Measurements from ENCODE around the gene PHKB. TPM values are rescaled to one million over a fixed set of nuclear protein-coding genes. Genes with fewer than 3 reads are reported as not detected.

The PHKB gene
- total RNA-seq, 1 experiment from 2014 or later: 38.8 TPM

- no peaks in the 10 kb centered on the region for H3K4me1 ChIP-seq (ENCODE audit: insufficient read depth, low read length)
- H2AK5ac ChIP-seq (ENCODE audit: insufficient read length, low read length): no peak overlapping the region
- Mint-ChIP-seq H3K36me3 (ENCODE audit: insufficient read depth in 1 of 3, low read depth in 3 of 3) (peaks cover 0 to 13% (median 11%) of the 10 kb centered on the region in 3 experiments; a peak in 6 of 7 replicates), H3K4me3 (no peak overlapping the region), H3K27ac (no peak overlapping the region; a peak in 1 of 7 replicates), H3K27me3 (ENCODE audit: low read depth) (no peaks in the 10 kb centered on the region), H3K9me3 (no peaks in the 10 kb centered on the region), H3K4me1 (peaks cover 0 to 2% of the 10 kb centered on the region in 2 experiments; a peak in 1 of 4 replicates)
- H3K4me2 ChIP-seq (ENCODE audit: insufficient read depth, insufficient read length, low read length): no peak overlapping the region
- H3T11ph ChIP-seq (ENCODE audit: low read length): no peak overlapping the region
- TF ChIP-seq CTCF (conservative IDR thresholded peaks at IDR 0.05): no peak
- no peak overlapping the region for H2BK12ac ChIP-seq (ENCODE audit: insufficient read length, low read depth, low read length)
- DNase-seq: no peak
- H3K9ac ChIP-seq (ENCODE audit: extremely low read depth, insufficient read length, low read length): no peak overlapping the region
- H2BK120ac ChIP-seq (ENCODE audit: low read depth, low read length, poor library complexity, severe bottlenecking): no peak overlapping the region
- no peak overlapping the region for H4K91ac ChIP-seq (ENCODE audit: insufficient read length, low read depth, low read length)
- no peak overlapping the region for H3K14ac ChIP-seq (ENCODE audit: insufficient read depth, low read length)
- H3K27ac ChIP-seq (ENCODE audit: insufficient read length, low read depth, low read length): no peak overlapping the region
- no CpG with 5 or more reads among the region's 2 CpGs for WGBS (ENCODE audit: extremely low coverage, insufficient read length, low lambda C conversion rate)
- H4K20me1 ChIP-seq (ENCODE audit: control insufficient read depth, insufficient read depth, insufficient read length): no peaks in the 10 kb centered on the region
- H3K23me2 ChIP-seq (ENCODE audit: insufficient read length, low read depth, low read length, poor library complexity, severe bottlenecking): no peaks in the 10 kb centered on the region
- H3K27me3 ChIP-seq (ENCODE audit: insufficient read depth, low read length): no peaks in the 10 kb centered on the region
- H3K56ac ChIP-seq (ENCODE audit: insufficient read length, low read depth, low read length): no peak overlapping the region
- no peaks in the 10 kb centered on the region for H3K79me1 ChIP-seq (ENCODE audit: insufficient read depth, low read depth, low read length, poor library complexity, severe bottlenecking)
- no peak overlapping the region for H2BK5ac ChIP-seq (ENCODE audit: insufficient read length, low read length)
- H3K9me3 ChIP-seq (ENCODE audit: control insufficient read depth, low read depth, low read length): no peaks in the 10 kb centered on the region
- no peak overlapping the region for H3K4ac ChIP-seq (ENCODE audit: low read depth, low read length)
- H4K8ac ChIP-seq (replicated peaks; ENCODE audit: insufficient read length, low read depth, low read length): no peak overlapping the region
- H2AFZ ChIP-seq (ENCODE audit: low read length): no peak overlapping the region
- no peak overlapping the region for H2BK20ac ChIP-seq (ENCODE audit: low read depth, low read length, poor library complexity, severe bottlenecking)
- no peak overlapping the region for H4K5ac ChIP-seq (ENCODE audit: insufficient read length, low read depth, low read length)
- H2BK15ac ChIP-seq (ENCODE audit: low read depth, low read length): no peak overlapping the region
- no peaks in the 10 kb centered on the region for H3K79me2 ChIP-seq (ENCODE audit: insufficient read depth, low read length)
- H3K18ac ChIP-seq (ENCODE audit: insufficient read length, low read depth, low read length): no peak overlapping the region
- no peak overlapping the region for H3K23ac ChIP-seq (ENCODE audit: insufficient read length, low read depth, low read length)
Measured at GRCh38 chr16:47499080-47499699, 38.1 kb downstream of the PHKB start.
